EH (cell line): ENCODE data around the gene RAB3IL1.
"Not testable (repeated sequence)": the region's sequence is repeated elsewhere in the genome, so short reads cannot be mapped to it uniquely, and the experiment has no call there.

ENCODE experiments used
- DNase-seq: peaks from one replicate; pipeline ENCODE4 v3.0.0-alpha.2; 2015; ENCODE audit warnings: low read depth

RAB3IL1 gene, protein sequence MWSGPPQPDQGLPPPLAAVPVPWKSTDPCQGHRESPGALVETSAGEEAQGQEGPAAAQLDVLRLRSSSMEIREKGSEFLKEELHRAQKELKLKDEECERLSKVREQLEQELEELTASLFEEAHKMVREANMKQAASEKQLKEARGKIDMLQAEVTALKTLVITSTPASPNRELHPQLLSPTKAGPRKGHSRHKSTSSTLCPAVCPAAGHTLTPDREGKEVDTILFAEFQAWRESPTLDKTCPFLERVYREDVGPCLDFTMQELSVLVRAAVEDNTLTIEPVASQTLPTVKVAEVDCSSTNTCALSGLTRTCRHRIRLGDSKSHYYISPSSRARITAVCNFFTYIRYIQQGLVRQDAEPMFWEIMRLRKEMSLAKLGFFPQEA

DNA sequence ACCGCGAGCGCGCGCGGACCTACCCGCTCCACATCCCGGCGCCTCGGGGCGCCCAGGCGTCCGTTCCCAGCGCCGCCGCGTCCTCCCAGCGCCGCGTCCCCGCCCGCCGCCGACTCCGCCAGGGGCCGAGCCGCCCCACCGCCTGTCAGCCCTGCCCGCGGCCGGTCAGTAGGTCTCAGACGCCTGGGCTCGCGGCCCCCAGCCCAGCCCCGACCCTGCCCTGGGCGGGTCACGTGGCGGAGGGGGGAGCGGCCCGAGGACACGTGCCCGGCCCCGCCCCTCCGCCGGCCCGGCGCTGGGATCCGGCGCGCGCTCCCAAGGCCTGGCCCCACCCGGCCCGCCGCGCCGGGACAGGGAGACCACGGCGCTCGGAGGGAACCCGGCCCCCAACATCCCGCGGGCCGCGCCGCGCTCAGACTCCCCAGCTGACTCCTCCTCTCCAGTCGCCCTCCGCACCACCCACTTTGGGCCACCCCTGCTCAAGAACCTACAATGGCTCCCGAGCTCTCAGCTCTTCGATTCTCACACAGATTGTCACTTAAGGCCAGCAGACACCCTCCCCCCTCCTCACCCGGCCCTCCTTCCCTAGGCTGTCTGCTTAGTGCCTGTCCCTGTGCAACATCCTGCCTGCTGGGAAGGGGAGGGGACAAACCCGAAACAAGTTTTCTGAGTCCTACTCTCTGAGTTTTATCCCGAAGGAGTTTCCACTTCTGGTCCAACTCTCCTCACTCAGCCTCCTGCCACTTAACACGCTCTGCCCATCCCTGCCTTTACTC is at the start of gene RAB3IL1:
RAB3IL1 (minus strand) TSS at position 233 of the 776 bp plus-strand sequence; CDS start at position 34, 199 bp downstream.
- peak; percentile 69 for DNase-seq

DNA sequence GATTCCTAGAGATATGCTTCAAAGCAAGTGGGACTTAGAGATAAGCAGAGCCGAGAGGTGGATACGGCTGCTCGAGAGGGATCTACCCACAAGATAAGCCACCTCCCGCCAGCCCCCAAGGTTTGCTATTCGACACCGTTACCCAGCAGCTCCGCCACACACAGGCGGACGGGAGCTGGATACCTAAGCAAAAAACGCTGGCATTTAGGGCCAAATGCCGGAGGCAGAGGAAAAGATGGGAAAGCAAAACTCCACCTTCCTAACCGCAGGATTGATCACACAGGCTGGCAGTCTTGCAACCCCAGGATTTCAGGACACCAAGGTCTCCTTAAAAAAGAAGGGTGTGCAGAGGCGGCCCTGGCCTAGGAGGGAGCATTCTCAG is 49.4 kb upstream of the RAB3IL1 start:
- DNase-seq, result peak; percentile 52

DNA sequence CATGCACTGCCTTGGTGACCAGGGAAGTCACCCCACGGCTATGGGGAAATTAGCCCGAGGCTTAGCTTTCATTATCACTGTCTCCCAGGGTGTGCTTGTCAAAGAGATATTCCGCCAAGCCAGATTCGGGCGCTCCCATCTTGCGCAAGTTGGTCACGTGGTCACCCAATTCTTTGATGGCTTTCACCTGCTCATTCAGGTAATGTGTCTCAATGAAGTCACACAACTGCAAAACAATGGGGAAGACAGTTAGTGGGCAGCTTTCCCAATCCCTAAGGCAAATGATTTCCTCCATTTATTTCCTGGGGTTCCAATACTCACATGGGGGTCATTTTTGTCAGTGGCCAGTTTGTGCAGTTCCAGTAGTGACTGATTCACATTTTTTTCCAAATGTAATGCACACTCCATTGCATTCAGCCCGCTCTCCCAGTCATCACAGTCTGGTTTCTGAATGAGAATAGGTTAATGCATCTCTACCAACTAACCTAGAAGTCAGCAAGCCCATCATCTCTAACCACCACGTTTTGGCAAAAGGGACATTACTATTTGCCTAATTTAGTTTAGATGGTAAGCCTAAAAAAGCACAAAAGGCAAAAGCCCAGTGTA is 47.4 kb upstream of the RAB3IL1 start:
- DNase-seq, result not testable (repeated sequence)

DNA sequence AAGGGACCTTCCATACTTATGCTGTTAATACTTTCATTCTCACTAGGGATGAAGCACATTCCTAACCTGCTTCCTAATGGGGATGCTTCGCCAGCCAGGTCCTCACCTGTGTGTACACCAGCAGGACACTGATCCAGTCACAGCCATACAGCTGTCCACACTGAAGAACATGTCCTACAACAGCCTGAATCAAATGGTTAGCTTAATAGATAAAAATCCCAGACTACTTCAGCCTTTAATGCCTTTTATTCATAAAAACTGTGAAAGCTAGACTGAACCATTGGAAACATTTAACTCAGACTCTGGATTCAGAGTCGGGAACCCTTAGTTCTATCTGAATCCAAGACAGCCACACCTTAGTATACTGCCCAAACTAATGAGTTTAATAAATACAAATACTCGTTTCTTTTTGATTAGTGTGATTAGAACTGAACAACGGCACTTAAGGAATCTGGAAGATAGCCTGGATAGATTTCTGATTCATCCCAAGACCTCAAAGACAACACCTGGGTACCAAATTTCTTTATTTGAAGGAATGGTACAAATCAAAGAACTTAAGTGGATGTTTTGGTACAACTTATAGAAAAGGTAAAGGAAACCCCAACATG is 46.8 kb upstream of the RAB3IL1 start:
- no peak for DNase-seq

DNA sequence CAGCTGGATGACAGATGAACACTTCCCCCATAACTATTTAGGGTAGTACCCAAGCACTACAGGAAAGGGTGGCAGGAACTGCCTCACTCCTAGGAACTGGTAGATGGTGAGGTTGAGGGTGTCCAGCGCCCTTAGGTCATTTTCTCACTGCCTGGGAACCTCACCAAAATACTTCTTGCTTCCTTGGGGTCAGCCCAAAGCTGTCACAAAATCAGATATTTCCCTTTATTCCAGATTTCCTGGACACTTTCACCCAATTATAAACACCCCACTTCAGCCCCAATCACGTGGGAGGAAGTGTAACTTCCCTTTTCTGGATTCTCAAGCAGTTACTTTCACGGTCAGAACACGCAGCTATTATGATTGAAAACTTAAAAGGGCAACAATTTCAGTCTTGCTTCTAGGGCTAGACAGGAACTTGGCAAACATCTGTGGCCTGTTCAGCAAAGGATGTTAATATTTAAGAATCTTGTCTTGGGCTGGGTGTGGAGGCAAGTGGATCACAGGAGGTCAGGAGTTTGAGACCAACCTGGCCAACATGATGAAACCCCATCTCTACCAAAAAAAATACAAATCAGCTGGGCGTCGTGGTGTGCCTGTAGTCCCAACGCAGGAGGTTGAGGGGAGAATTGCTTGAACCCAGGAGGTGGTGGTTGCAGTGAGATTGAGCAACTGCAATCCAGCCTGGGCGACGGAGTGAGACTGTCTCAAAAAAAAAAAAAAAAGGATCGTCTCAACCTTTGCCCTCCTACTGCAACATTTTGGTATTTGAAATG is 46.1 kb upstream of the RAB3IL1 start:
- peak; percentile 70 for DNase-seq

DNA sequence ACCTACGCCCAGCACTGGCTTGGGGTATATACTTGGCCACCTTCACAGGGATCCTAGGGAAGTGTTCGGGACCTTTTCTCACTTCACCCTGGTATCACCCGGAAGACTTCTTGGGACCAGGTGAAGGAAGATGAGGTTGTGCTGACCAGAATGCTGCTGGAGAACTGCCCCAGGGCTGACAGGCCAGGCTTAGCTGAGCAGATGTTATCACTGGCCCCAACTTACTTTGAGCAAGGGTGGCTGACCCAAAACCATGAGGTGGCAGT is 45.6 kb upstream of the RAB3IL1 start:
- DNase-seq, result no peak

DNA sequence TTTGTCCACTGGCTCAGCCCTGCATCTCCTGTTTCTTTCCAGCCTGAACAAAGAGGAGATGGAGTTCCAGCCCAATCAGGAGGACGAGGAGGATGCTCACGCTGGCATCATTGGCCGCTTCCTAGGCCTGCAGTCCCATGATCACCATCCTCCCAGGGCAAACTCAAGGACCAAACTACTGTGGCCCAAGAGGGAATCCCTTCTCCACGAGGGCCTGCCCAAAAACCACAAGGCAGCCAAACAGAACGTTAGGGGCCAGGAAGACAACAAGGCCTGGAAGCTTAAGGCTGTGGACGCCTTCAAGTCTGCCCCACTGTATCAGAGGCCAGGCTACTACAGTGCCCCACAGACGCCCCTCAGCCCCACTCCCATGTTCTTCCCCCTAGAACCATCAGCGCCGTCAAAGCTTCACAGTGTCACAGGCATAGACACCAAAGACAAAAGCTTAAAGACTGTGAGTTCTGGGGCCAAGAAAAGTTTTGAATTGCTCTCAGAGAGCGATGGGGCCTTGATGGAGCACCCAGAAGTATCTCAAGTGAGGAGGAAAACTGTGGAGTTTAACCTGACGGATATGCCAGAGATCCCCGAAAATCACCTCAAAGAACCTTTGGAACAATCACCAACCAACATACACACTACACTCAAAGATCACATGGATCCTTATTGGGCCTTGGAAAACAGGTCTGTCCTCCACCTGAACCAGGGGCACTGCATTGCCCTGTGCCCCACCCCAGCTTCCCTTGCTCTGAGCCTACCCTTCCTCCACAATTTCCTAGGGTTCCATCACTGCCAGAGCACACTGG is 45.0 kb upstream of the RAB3IL1 start:
- DNase-seq, result peak; percentile 33

DNA sequence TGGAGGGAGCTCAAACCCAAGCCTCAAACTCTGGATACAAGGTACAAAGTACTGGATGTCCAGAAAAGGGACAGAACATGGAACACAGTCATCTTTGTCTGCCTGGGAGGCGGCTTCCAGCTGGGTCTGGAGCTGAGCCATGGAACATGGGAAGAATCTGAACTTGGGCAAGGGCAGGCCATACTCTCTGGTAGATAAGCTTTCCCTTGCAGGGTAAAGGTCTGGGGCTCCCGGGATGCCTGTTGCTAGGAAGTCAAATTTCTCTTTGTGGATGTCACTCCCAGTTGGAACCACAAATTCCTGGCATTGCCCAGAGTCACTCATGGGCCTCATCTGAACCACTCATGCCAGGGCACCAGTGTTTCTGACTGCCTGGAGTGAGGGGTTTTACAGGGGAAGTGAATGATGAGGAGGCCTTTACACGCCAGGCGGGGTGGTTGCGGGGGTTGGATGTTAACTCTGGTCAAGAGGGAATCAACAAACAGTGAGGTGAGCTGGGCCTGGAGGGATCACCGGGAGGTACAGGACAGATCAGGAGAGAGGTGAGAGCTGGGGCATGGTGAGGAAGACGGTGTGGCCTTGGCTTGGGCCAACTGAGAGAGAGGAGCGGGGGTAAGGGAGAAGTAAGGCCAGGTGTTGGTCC is 44.3 kb upstream of the RAB3IL1 start:
- peak; percentile 85 for DNase-seq

DNA sequence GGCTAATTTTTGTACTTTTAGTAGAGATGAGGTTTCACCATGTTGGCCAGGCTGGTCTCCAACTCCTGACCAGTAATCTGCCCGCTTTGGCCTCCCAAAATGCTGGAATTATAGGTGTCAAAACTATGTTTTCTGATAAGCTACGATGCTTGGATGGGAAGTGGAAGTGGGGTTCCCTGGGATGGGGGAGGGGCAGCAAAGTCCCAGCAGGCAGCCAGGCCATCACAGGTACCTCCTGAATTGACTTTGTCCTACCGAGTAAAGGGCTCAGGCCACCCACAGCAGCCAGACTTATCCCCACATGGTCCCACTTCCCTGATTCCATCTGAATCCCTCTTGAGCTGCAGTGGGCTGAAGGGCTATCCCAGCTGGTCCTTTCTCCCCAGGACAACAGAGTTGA is 43.2 kb upstream of the RAB3IL1 start:
- DNase-seq, result no peak

DNA sequence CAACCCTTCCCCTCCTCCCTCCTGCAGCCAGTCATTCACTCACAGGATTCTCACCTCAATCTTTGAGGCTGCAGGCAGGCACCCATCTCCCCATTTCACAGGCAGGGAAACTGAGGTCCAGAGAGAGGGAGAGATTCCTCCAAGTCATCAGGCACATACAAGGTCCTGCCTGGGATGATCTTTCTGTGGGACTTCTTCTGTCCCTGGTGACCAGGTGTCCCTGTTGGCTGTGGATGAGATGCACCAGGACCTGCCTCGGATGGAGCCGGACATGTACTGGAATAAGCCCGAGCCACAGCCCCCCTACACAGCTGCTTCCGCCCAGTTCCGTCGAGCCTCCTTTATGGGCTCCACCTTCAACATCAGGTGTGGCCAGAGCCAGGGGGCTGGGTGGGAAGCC is 42.3 kb upstream of the RAB3IL1 start:
- no peak for DNase-seq

DNA sequence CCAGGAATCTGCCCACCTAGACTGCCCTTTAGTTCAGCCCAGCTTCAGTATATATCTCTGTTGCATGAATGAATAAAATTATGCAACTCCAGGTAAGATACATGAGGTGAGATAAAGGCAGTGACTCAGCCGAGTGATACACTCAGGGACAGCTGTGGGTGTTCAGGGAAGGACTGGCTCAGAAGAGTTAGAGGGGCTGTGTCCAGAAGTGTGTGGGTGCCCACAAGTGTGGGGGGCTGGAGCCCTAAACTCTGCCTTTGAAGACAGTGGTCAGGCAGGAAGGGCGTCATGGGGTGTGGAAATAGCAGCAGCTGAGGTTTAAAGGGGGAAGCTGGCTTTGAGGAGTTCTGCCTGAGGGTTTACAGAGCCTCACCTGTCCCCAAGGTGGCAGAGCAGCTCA is 41.7 kb upstream of the RAB3IL1 start:
- DNase-seq, result no peak

DNA sequence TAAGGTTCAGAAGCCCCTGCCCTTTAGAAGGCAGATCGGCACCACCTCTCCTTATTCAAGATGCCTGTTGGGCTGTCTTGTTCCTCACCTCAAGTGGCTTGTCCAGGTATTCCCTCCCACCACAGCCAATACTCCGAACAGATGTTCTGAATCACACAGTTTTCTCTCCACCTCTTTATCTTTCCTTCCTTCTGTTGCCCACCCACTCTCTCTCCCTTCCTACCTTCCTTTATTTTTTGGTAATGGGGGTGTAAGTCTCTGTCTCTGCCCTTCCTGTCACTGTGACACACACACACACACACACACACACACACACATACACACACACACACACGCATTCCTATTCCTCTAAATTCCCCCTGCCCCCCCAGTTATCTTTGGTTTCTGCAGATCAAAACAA is 41.2 kb upstream of the RAB3IL1 start:
- DNase-seq, result no peak

DNA sequence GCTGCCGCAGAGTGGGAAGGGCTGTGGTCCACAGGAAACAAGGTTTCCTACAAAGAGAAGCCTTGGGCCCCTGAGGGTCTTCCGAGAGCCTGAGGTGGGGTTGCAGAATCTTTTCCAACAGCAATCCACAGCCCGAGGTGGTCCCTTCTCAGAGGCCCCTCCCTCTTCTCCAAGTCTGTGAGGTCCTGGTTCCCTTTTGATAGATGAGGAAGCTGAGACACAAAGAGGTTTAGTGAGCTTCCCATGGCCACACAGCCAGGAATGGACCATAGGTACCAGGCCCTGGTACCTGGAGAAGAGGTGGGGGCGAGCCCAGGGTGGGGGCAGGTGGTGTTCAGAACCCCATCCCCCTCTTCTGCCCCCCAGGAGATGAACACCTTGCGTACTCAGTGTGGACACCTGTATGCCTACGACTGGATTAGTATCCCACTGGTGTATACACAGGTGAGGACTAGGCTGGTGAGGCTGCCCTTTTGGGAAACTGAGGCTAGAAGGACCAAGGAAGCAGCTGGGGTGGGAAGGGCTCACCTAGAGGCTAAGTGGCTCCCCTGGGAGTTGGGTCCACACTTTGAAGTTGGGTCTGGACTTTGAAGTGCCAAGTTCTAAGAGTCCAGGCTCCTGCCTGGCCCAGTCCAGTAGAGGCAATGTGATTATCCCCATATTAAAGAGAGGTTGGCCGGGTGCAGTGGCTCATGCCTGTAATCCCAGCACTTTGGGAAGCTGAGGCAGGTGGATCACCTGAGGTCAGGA is 39.8 kb upstream of the RAB3IL1 start:
- DNase-seq, result no peak

DNA sequence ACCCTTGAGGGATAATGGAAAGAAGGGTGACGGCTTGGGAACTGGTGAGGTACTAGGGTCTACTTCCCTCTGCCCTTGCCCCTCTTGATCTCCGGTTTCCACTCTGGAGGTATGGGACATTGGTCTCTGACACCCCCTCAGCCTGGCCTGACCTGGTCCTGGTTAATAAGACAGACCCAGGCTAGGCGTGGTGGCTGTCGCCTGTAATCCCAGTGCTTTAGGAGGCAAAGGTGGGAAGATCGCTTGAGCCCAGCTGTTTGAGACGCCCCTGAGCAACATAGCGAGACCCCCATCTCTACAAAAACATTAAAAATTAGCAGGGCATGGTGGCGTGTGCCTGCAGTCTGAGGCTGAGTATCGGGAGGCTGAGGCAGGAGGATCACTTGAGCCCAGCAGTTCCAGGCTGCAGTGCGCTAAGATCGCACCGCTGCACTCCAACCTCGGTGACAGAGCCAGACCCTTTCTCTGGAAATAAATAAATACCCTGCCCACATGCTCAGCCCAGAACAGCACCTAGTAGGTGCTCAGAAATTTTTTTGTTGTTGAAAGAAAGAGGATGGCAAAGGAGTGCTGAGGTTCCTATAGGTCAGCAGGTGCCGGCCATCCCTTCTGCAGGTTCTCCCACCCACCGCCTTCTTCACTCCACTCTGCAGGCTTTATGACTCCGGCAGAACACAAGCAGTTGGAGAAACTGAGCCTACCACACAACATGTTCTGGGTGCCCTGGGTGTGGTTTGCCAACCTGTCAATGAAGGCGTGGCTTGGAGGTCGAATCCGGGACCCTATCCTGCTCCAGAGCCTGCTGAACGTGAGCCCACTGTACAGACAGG is 39.0 kb upstream of the RAB3IL1 start:
- DNase-seq, result no peak

DNA sequence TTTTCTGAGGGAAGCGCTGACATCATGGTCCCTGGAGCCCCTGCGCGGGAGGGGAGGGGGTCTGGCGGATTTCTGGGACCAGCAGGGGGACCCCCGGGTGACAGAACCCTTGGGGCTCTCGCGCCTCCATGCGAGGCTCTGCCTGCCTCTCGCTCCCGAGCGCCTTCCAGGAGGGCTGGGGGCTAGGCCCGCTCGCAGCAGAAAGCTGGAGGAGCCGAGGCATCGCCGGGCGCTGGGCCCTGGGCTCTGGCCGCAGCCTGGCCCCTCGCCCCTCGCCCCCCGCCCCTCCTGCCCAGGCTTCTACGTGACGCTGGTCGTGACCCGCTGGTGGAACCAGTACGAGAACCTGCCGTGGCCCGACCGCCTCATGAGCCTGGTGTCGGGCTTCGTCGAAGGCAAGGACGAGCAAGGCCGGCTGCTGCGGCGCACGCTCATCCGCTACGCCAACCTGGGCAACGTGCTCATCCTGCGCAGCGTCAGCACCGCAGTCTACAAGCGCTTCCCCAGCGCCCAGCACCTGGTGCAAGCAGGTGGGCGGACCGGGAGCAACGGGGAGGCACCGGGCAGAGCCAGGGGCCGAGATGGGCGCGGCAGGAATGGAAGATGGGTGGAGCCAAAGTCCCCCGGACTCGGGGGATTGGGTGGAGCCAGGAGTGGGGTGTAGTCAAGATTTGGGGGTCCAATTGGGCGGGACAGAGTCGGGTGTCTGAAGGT is 38.2 kb upstream of the RAB3IL1 start:
- DNase-seq, result no peak

DNA sequence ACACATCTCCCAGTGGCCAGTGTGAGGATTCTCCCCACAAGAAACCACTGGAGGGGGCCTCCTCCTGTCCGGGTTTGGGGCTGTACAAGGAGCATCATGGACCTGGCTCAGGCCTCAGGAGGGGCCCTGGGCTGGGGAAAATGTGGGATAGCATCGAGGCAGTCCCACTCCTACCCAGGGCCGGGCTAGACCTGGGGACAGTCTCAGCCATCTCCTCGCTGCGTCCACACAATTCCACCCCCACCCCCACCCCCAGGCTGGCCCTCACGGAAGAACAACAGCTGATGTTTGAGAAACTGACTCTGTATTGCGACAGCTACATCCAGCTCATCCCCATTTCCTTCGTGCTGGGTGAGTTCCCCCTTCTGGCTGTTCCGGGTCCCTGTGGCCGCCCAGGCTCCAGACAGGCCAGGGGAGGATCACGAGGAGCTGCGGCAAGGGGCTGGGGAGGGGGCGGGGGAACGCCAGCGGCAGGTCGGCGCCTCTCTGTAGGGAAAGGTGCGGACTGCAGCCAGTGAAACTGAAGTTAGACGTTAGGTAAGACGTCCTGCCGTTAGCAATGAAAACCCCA is 37.6 kb upstream of the RAB3IL1 start:
- peak; percentile 90 for DNase-seq

DNA sequence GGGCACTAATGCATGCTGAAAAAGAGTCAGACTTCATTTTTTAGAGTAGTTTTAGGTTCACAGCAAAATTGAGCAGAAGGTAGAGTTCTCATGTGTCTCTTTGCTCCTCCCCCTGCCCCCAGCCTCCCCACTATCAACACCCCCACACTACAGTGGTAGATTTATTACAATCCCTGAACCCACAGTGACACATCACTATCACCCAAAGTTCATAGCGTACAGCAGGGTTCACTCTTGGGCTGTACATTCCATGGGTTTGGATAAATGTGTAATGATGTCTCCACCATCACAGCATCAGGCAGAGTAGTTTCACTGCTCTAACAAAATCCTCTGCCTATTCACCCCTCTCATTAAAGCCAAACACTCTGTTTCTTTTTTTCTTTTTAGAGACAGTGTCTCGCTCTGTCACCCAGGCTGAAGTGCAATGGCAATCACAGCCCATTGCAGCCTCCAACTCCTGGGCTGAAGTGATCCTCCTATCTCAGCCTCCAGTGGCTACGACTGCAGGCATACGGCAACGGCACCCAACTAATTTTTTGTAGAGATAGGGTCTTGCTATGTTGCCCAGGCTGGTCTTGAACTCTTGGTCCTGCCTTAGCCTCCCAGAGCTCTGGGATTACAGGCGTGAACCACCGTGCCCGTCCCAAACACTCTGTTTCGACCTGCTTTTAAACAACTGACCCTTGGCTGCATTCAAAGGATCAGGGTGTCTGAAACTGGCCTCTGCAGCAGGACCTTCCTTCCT is 36.9 kb upstream of the RAB3IL1 start:
- peak; percentile 67 for DNase-seq
